B cell (primary cell): Measurements from ENCODE around the gene SLC24A4. TPM values are rescaled to one million over a fixed set of nuclear protein-coding genes. Genes with fewer than 3 reads are reported as not detected.
"Not testable (repeated sequence)": the region's sequence is repeated elsewhere in the genome, so short reads cannot be mapped to it uniquely, and the experiment has no call there.

ENCODE experiments used
- ATAC-seq: fragments of 200-7000 bp; cut with Tn5 transposase; one replicate; pipeline ENCODE4 v1.10.0; 2021; ENCODE audit warnings: low read depth, mild to moderate bottlenecking, moderate number of reproducible peaks, moderate library complexity
- CTCF ChIA-PET: fragments of 350-600 bp; sonication (Branson Sonifier 250); formaldehyde crosslinking; loops from one replicate; lab custom pipeline; 2021; ENCODE audit warnings: antibody characterized with exemption, inconsistent platforms; lab: Charles Lee
- POLR2A ChIA-PET: fragments of 350-600 bp; sonication (Branson Sonifier 250); formaldehyde crosslinking; loops from one replicate; lab custom pipeline; 2021; ENCODE audit warnings: antibody characterized with exemption; lab: Charles Lee
- DNase-seq: peaks from one replicate; pipeline ENCODE4 v3.0.0; 2013
- H2AFZ ChIP-seq: 2 replicates; pipeline ENCODE4 v1.6.1; 2012; ENCODE audit warnings: mild to moderate bottlenecking, low read depth, low read length; ENCODE audit not compliant: insufficient read depth, poor library complexity, severe bottlenecking
- H3K27ac ChIP-seq, 2 donors: 1 replicate in 1 of 2; 2 replicates in 1 of 2; pipeline ENCODE4 v1.5.1; 2012 to 2013; ENCODE audit warnings: low read length in 2 of 2, mild to moderate bottlenecking in 2 of 2, moderate library complexity in 1 of 2
- H3K27me3 ChIP-seq, 4 experiments: fragments of 200-600 bp in 1 of 4; sonication (generic) in 1 of 4; replicated peaks in 1 of 4; 1 replicate in 2 of 4; 2 replicates in 2 of 4; pipeline versions ENCODE4 v1.6.1 to v1.7.0; 2013 to 2016; ENCODE audit warnings: low read length in 3 of 4, mild to moderate bottlenecking in 2 of 4, mixed read lengths in 1 of 4, moderate library complexity in 1 of 4; ENCODE audit not compliant: insufficient read depth in 4 of 4, control insufficient read depth in 3 of 4; ENCODE audit errors: control extremely low read depth in 1 of 4
- H3K36me3 ChIP-seq, 2 experiments: replicated peaks in 1 of 2; 1 replicate in 1 of 2; 2 replicates in 1 of 2; pipeline versions ENCODE4 v1.6.1 to v1.7.1; 2013; ENCODE audit warnings: low read length in 1 of 2; ENCODE audit not compliant: insufficient read depth in 2 of 2, control insufficient read depth in 1 of 2; ENCODE audit errors: control extremely low read depth in 1 of 2, extremely low read depth in 1 of 2
- H3K4me1 ChIP-seq, 2 donors: fragments of 200-600 bp in 1 of 2; sonication (generic) in 1 of 2; 1 replicate in 1 of 2; 2 replicates in 1 of 2; pipeline versions ENCODE4 v1.5.1 to v1.6.1; 2013 to 2017; ENCODE audit warnings: low read length in 2 of 2; ENCODE audit not compliant: control insufficient read depth in 2 of 2, insufficient read depth in 2 of 2
- H3K4me2 ChIP-seq: replicated peaks from 2 replicates; pipeline ENCODE3; 2012; ENCODE audit warnings: mild to moderate bottlenecking, low read depth, low read length; ENCODE audit not compliant: poor library complexity, severe bottlenecking
- H3K4me3 ChIP-seq, 5 experiments: fragments of 200-600 bp in 1 of 5; sonication (generic) in 1 of 5; 1 replicate in 3 of 5; 2 replicates in 2 of 5; pipeline versions ENCODE4 v1.5.1 to v1.7.0; 2011 to 2016; ENCODE audit warnings: low read length in 4 of 5, mild to moderate bottlenecking in 4 of 5, low read depth in 2 of 5, control low read depth in 1 of 5, moderate library complexity in 1 of 5; ENCODE audit not compliant: insufficient read depth in 1 of 5; ENCODE audit errors: control extremely low read depth in 1 of 5, extremely low read depth in 1 of 5
- H3K79me2 ChIP-seq: fragments of 200-600 bp; sonication (generic); one replicate; pipeline ENCODE4 v1.6.0; 2016; ENCODE audit warnings: low read length; ENCODE audit not compliant: control insufficient read depth, insufficient read depth
- H3K9ac ChIP-seq: fragments of 200-600 bp; sonication (generic); 2 replicates; pipeline ENCODE4 v1.6.1; 2017; ENCODE audit warnings: mild to moderate bottlenecking, low read length, moderate library complexity
- H3K9me3 ChIP-seq, 3 donors: one replicate each; pipeline versions ENCODE4 v1.6.1 to v1.7.1; 2013; ENCODE audit warnings: low read length in 2 of 3; ENCODE audit not compliant: control insufficient read depth in 2 of 3, insufficient read depth in 1 of 3; ENCODE audit errors: control extremely low read depth in 1 of 3
- H4K20me1 ChIP-seq: 2 replicates; pipeline ENCODE4 v1.6.0; 2012; ENCODE audit warnings: mild to moderate bottlenecking, low read length; ENCODE audit not compliant: insufficient read depth, control insufficient read depth, poor library complexity, severe bottlenecking
- H3K27ac Mint-ChIP-seq: one replicate; pipeline ENCODE4 v1.8.0; 2021; ENCODE audit warnings: mixed read lengths
- H3K27me3 Mint-ChIP-seq: one replicate; pipeline ENCODE4 v1.8.0; 2021; ENCODE audit warnings: mixed read lengths
- H3K4me1 Mint-ChIP-seq: one replicate; pipeline ENCODE4 v1.8.0; 2021; ENCODE audit warnings: mixed read lengths
- H3K4me3 Mint-ChIP-seq: one replicate; pipeline ENCODE4 v1.8.0; 2021; ENCODE audit warnings: mixed read lengths
- H3K9me3 Mint-ChIP-seq: one replicate; pipeline ENCODE4 v1.8.0; 2022; ENCODE audit warnings: mixed read lengths; ENCODE audit not compliant: insufficient read depth
- EZH2 ChIP-seq: IDR thresholded peaks from 2 replicates; pipeline ENCODE4 v1.6.1; 2012; ENCODE audit warnings: borderline replicate concordance, low read depth, mild to moderate bottlenecking, moderate library complexity, low read length; ENCODE audit not compliant: insufficient read depth, poor library complexity, severe bottlenecking
- WGBS: methylation state at CpG from one replicate; pipeline ENCODE4 v1.1.5; 2013; ENCODE audit warnings: missing lambda C conversion rate; ENCODE audit not compliant: insufficient coverage; 5-methylcytosine and 5-hydroxymethylcytosine counted together
- intact Hi-C: fragments of 100-400 bp; cut with micrococcal nuclease; formaldehyde crosslinking; loops from one replicate; pipeline ENCODE4 v1.10.0; 2022
- polyA plus RNA-seq: library from polyadenylated mRNA; depleted of rRNA; stranded (reverse); fragments of >200 nt; gene quantifications from 2 replicates; pipeline ENCODE4 v1.2.3, GENCODE V29; 2012
- total RNA-seq, 2 donors: library from RNA; stranded (reverse); fragments of 120-200 nt in 1 of 2; gene quantifications; 1 replicate in 1 of 2; 2 replicates in 1 of 2; pipeline versions ENCODE4 v1.2.3 to v1.2.4, GENCODE V29; 2013 to 2022
- TF ChIP-seq, protein P1 (sequence below): fragments of 200-600 bp; IDR thresholded peaks from one replicate; pipeline ENCODE4 v1.8.0; 2022; ENCODE audit warnings: antibody characterized with exemption, mild to moderate bottlenecking

Gene SLC24A4
- total and polyA plus RNA-seq, 2 donors (not counting 1 experiment from before 2014, with no cell fraction given) = 0.19 TPM; not detected in 1

DNA sequence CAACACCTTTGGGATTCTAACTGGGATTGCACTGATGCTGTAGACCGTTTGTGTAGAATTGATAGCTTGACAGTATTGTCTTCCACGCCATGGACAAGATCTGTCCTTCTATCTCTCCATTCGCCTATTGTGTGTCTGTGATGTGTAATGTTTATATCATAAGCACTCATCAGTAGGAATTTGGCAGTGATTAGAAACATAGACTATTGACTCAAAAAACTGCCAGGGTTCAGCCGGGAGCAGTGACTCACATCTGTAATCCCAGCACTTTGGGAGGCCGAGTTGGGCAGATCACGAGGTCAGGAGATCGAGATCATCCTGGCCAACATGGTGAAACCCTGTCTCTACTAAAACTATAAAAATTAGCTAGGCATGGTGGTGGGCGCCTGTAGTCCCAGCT lies 213.3 kb downstream of the SLC24A4 start:
- Histone ChIP-seq H3K4me1 (peaks cover 45 to 56% of the 10 kb centered on the region in 2 donors), H3K79me2 (peaks cover 38% of the 10 kb centered on the region)
- ATAC-seq, H3K27me3 Mint-ChIP-seq, H3K4me2 ChIP-seq, POLR2A ChIA-PET, H4K20me1 ChIP-seq, H3K36me3 ChIP-seq, CTCF ChIA-PET, H3K27ac ChIP-seq, H3K27me3 ChIP-seq, H3K9me3 ChIP-seq, H3K4me3 ChIP-seq, H2AFZ ChIP-seq, H3K4me3 Mint-ChIP-seq, H3K9ac ChIP-seq, DNase-seq, intact Hi-C loops, H3K9me3 Mint-ChIP-seq: not testable (repeated sequence)
- peaks cover 55% of the 10 kb centered on the region for H3K4me1 Mint-ChIP-seq
- 100% methylated on average over 1 of the region's 8 CpGs for WGBS
- H3K27ac Mint-ChIP-seq = peak overlapping the region; percentile 58

DNA sequence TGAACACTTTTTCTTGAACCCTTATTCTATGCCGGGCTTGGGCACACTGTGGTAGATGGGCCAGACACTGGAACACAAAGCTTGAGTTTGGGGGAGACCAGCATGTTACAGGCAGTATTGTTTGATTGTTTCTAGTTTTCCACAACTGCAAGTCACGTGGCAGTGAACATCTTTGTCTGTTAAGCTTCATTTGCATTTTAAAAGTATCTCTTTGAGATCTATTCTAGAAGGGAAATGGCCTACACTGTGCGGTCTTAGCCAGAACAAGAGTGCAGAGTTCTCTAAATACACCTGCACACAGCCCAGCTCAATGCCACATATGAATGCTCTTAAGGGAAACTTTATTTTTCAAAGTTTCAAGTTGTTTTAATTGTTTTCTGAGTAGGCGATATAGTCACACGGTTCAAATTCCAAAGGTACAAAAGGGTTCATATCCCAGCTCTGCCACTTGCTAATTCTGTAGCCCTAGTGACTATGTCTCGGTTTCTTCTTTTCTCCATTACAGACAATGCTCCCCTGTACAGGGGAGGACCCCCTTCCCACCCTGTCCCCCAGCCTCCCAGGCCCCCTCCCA lies 215.5 kb downstream of the SLC24A4 start:
- Histone ChIP-seq H3K9ac (peak overlapping the region; percentile 0), H3K9me3 (no peaks in the 10 kb centered on the region), H3K36me3 (no peaks in the 10 kb centered on the region), H3K27me3 (no peaks in the 10 kb centered on the region), H3K4me2 (peak overlapping the region; percentile 50), H4K20me1 (peaks cover 4% of the 10 kb centered on the region), H3K79me2 (peaks cover 32% of the 10 kb centered on the region), H2AFZ (no peak overlapping the region), H3K4me3 (no peak overlapping the region), H3K27ac (peak overlapping the region in 1 of 2 donors; percentile 59), H3K4me1 (peaks cover 40 to 41% of the 10 kb centered on the region in 2 donors)
- no peak for TF ChIP-seq EZH2
- TF ChIP-seq, protein P1, sequence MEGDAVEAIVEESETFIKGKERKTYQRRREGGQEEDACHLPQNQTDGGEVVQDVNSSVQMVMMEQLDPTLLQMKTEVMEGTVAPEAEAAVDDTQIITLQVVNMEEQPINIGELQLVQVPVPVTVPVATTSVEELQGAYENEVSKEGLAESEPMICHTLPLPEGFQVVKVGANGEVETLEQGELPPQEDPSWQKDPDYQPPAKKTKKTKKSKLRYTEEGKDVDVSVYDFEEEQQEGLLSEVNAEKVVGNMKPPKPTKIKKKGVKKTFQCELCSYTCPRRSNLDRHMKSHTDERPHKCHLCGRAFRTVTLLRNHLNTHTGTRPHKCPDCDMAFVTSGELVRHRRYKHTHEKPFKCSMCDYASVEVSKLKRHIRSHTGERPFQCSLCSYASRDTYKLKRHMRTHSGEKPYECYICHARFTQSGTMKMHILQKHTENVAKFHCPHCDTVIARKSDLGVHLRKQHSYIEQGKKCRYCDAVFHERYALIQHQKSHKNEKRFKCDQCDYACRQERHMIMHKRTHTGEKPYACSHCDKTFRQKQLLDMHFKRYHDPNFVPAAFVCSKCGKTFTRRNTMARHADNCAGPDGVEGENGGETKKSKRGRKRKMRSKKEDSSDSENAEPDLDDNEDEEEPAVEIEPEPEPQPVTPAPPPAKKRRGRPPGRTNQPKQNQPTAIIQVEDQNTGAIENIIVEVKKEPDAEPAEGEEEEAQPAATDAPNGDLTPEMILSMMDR = no peak
- Mint-ChIP-seq H3K27ac (peak overlapping the region; percentile 78), H3K4me1 (peaks cover 54% of the 10 kb centered on the region), H3K27me3 (no peaks in the 10 kb centered on the region), H3K9me3 (no peaks in the 10 kb centered on the region), H3K4me3 (peak overlapping the region; percentile 37)
- POLR2A ChIA-PET = no interaction called here
- intact Hi-C loops = no loop called here
- WGBS = 55% methylated on average over 4 of the region's 6 CpGs
- ATAC-seq (peak; percentile 73), DNase-seq (peak; percentile 52)
- CTCF ChIA-PET = interaction anchor here (0.8 to 1.4 kb wide), 5 partner anchors 9 to 76 kb away, joined by 3 to 4 read pairs (median 4); no protein-coding TSS in a partner anchor
